Nephron progenitor cell (in vitro differentiated cells): ENCODE measurements around the gene ZCCHC17.

Experiments
- DNase-seq: peaks from one replicate; pipeline ENCODE4 v3.0.0; 2021
- H3K27ac Mint-ChIP-seq: 2 replicates; pipeline ENCODE4 v1.8.0; 2021; ENCODE audit warnings: mild to moderate bottlenecking, moderate library complexity, mixed read lengths
- H3K27me3 Mint-ChIP-seq: 2 replicates; pipeline ENCODE4 v1.8.0; 2021; ENCODE audit warnings: mild to moderate bottlenecking, low read depth, mixed read lengths; ENCODE audit not compliant: poor library complexity
- H3K36me3 Mint-ChIP-seq: 2 replicates; pipeline ENCODE4 v1.8.0; 2021; ENCODE audit warnings: low read depth, mixed read lengths
- H3K4me1 Mint-ChIP-seq: 2 replicates; pipeline ENCODE4 v1.8.0; 2021; ENCODE audit warnings: mixed read lengths
- H3K4me3 Mint-ChIP-seq: 2 replicates; pipeline ENCODE4 v1.8.0; 2021; ENCODE audit warnings: mild to moderate bottlenecking, moderate library complexity, mixed read lengths
- H3K9me3 Mint-ChIP-seq: 2 replicates; pipeline ENCODE4 v1.8.0; 2021; ENCODE audit warnings: mild to moderate bottlenecking, moderate library complexity, mixed read lengths
- TF ChIP-seq, protein P1 (sequence below): fragments of 200-600 bp; sonication (generic); IDR thresholded peaks from 2 replicates; pipeline ENCODE4 v1.5.0; 2021; ENCODE audit warnings: antibody characterized with exemption

Gene ZCCHC17

DNA sequence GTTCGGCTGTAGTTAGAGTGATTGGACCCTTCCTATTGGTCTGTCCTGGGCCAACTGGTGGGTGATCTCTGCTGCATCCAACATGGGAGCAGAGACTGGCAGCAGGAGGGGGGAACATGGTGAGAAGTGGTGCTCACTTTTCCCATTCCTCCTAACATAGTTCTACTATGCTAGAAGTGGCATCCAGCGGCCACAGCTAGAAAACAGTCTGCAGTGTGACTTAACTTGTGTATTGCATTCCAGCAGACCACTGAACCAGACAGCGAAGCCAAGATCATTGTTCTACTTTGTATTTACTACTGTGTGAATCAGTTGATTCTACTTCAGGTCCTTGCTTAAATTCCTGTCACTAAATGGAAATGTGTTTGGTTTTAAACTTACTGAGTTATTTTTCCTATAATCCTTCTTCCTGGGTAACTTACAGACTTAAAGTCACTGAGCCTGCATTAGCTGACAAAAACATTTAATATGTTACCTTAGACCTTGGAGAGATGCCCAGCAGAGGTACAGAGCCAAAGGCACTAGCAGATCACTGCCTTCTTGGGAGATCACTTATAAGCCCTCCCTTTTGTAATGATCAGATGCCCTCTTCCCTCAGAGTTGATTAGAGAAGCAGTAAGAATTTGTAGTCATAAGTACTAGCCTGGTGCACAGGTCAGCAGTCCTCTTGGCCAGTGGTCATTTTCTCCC lies 67.9 kb downstream of the ZCCHC17 start:
- Mint-ChIP-seq H3K9me3 (no peaks in the 10 kb centered on the region), H3K27me3 (no peaks in the 10 kb centered on the region), H3K4me1 (peaks cover 16% of the 10 kb centered on the region), H3K4me3 (no peak overlapping the region), H3K36me3 (peaks cover 28% of the 10 kb centered on the region), H3K27ac (peak overlapping the region; percentile 11)
- DNase-seq = no peak
- TF ChIP-seq, protein P1, sequence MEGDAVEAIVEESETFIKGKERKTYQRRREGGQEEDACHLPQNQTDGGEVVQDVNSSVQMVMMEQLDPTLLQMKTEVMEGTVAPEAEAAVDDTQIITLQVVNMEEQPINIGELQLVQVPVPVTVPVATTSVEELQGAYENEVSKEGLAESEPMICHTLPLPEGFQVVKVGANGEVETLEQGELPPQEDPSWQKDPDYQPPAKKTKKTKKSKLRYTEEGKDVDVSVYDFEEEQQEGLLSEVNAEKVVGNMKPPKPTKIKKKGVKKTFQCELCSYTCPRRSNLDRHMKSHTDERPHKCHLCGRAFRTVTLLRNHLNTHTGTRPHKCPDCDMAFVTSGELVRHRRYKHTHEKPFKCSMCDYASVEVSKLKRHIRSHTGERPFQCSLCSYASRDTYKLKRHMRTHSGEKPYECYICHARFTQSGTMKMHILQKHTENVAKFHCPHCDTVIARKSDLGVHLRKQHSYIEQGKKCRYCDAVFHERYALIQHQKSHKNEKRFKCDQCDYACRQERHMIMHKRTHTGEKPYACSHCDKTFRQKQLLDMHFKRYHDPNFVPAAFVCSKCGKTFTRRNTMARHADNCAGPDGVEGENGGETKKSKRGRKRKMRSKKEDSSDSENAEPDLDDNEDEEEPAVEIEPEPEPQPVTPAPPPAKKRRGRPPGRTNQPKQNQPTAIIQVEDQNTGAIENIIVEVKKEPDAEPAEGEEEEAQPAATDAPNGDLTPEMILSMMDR = no peak

DNA sequence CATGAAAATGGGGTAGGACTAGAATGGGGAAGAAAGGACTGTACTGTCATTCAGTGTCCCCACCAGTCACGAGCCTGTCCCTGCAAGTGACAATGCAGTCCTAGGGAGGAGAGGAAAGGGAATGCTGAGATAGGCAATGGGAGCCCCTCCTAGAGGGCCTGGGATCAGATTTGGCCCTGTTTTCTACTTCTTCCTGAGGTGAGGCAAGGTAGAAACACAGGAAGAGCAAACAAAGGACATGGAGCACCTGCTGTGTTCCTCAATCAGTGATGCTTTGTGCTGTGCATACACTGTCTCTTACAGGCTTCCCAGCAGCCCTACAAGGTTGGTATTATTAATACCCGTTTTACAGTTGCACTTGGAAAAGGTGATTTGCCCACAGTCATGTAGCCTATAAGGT lies 70.0 kb downstream of the ZCCHC17 start:
- no peak for DNase-seq
- Mint-ChIP-seq H3K4me3 (no peak overlapping the region), H3K9me3 (no peaks in the 10 kb centered on the region), H3K27ac (no peak overlapping the region), H3K36me3 (peaks cover 15% of the 10 kb centered on the region), H3K4me1 (peaks cover 25% of the 10 kb centered on the region), H3K27me3 (no peaks in the 10 kb centered on the region)
- TF ChIP-seq, protein P1 = no peak

DNA sequence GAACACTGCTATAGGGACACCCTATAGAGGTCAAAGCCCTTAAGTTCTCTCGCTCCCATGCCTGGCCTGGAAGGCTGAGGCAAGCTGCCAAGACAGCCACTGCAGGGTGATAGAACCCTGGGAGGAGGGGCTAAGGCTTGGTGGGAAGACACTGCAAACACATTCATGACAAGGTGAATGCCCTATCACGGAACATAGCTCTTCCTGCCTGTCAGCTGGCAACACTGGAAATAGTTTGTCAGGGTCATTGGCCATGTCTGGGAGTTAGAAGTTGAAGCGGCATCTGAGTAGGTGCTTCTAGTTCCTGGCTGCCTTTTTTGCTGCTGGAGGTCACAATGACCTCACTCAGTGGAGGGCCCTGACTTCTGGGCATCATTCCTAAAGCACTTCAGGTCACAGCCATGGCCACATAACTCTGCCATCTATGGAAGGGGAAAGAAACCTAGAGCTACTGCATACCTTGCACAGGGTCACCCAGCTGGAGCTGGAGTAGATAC lies 71.8 kb downstream of the ZCCHC17 start:
- Mint-ChIP-seq H3K27me3 (peaks cover 3% of the 10 kb centered on the region), H3K27ac (no peak overlapping the region), H3K36me3 (peaks cover 12% of the 10 kb centered on the region), H3K9me3 (no peaks in the 10 kb centered on the region), H3K4me3 (no peak overlapping the region), H3K4me1 (peaks cover 41% of the 10 kb centered on the region)
- TF ChIP-seq, protein P1 = no peak
- DNase-seq = no peak

DNA sequence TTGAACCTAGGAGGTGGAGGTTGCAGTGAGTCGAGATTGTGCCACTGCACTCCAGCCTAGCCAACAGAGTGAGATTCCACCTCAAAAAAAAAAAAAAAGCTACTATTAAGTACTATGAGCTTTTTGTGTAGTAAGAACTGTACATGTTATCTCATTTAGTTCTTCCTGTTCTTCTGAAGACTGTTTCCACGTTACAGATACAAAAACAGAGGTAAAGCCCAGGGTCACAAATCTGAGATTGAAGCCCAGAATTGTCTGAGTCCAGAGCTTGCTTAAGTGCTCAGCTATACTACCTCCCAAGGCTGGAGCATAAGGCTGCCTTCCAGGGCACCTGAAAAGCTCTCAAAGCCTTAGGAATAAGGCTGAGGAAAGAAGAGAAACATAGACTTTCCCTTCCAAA lies 73.2 kb downstream of the ZCCHC17 start:
- peaks cover 36% of the 10 kb centered on the region for H3K4me1 Mint-ChIP-seq
- H3K27ac Mint-ChIP-seq = no peak overlapping the region
- H3K9me3 Mint-ChIP-seq = no peaks in the 10 kb centered on the region
- peaks cover 5% of the 10 kb centered on the region for H3K36me3 Mint-ChIP-seq
- TF ChIP-seq, protein P1 = no peak
- peaks cover 3% of the 10 kb centered on the region for H3K27me3 Mint-ChIP-seq
- no peak for DNase-seq
- no peak overlapping the region for H3K4me3 Mint-ChIP-seq

DNA sequence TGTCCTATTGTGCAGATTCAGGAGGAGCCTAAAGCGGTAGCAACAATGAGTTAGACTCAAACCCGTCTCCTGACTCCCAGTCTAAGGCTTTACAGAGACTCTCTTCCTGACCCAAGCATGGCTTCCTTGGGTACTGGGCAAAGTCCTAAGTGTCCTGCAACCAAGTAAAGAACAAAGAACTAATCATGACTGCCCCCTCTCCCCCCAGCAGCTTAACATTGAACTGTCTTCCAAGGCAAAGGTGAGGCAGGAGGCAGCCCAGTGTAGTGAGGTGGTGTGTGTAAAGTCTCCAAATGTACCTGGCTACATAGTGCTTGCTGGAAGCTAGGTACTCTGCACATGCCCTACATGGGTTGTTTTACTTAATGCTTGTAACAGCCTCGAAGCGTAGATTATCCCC lies 73.7 kb downstream of the ZCCHC17 start:
- Mint-ChIP-seq H3K27ac (no peak overlapping the region), H3K4me3 (no peak overlapping the region), H3K4me1 (peaks cover 35% of the 10 kb centered on the region), H3K27me3 (peaks cover 3% of the 10 kb centered on the region), H3K36me3 (peaks cover 3% of the 10 kb centered on the region), H3K9me3 (no peaks in the 10 kb centered on the region)
- TF ChIP-seq, protein P1 = no peak
- DNase-seq = no peak
